ENCODE data around the gene LLGL1. TPM values are rescaled to one million over a fixed set of nuclear protein-coding genes. Genes with fewer than 3 reads are reported as not detected.

Gene LLGL1
- total RNA-seq, 1 donor from 2014 or later, result 84.6 TPM

GRCh38 chr17:18250259-18250658 lies 24.8 kb downstream of the LLGL1 start:
- Mint-ChIP-seq H3K36me3 (ENCODE audit: unreplicated experiment) (no peaks in the 10 kb centered on the region), H3K4me1 (ENCODE audit: low read depth, unreplicated experiment) (peaks cover 7% of the 10 kb centered on the region), H3K27ac (ENCODE audit: unreplicated experiment) (no peak overlapping the region), H3K9me3 (ENCODE audit: unreplicated experiment) (peaks cover 8% of the 10 kb centered on the region), H3K4me3 (ENCODE audit: unreplicated experiment) (no peak overlapping the region), H3K27me3 (ENCODE audit: unreplicated experiment) (peaks cover 16% of the 10 kb centered on the region)
- no peak for TF ChIP-seq CTCF (IDR thresholded peaks at IDR 0.05; ENCODE audit: partially characterized antibody, unreplicated experiment)
- DNase-seq, result no peak

DNA sequence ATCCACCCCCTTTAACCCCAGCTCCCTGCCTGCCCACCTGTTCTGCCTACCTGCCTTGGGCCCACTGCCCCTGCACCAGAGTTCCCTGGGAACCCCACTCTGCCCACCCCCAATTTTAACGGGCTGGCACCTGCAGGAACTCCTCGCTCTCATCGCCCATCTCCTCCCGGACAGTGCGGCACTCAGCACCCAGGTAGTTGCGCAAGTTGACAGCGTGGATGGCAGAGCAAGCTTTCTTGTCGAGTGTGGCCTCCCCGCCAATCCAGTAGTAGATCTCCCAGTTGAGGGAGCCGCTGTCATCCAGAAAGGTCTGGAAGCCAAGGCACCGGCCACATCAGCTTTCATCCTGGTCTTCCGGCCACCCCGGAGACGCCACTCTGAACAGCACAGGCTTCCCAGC lies 25.3 kb downstream of the LLGL1 start:
- no peak for DNase-seq
- H3K9me3 Mint-ChIP-seq (ENCODE audit: unreplicated experiment), result peaks cover 8% of the 10 kb centered on the region
- H3K4me3 Mint-ChIP-seq (ENCODE audit: unreplicated experiment), result no peak overlapping the region
- TF ChIP-seq CTCF (IDR thresholded peaks at IDR 0.05; ENCODE audit: partially characterized antibody, unreplicated experiment), result no peak
- H3K36me3 Mint-ChIP-seq (ENCODE audit: unreplicated experiment), result no peaks in the 10 kb centered on the region
- no peak overlapping the region for H3K27ac Mint-ChIP-seq (ENCODE audit: unreplicated experiment)
- H3K4me1 Mint-ChIP-seq (ENCODE audit: low read depth, unreplicated experiment), result peaks cover 7% of the 10 kb centered on the region
- H3K27me3 Mint-ChIP-seq (ENCODE audit: unreplicated experiment), result peaks cover 13% of the 10 kb centered on the region

DNA sequence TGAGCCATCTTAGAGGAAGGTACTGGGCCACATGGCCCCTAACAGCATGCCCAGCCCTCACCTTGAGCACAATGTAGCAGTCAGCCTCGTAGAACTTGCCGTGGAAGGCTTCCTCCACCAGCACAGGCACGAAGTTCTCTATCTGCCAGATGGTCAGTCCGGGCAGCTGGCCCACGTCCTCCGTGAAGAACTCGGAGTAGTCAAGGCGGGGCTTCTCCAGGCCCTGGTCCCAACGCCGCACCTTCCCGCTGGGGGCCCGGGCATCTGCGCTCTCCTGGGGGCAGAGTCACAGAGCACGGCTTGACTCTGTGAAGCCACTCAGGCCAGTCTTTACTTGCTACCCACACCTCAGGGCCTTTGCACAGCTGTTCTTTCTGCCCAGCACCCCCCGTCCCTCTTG lies 25.8 kb downstream of the LLGL1 start:
- H3K27me3 Mint-ChIP-seq (ENCODE audit: unreplicated experiment), result peaks cover 13% of the 10 kb centered on the region
- no peak overlapping the region for H3K27ac Mint-ChIP-seq (ENCODE audit: unreplicated experiment)
- H3K9me3 Mint-ChIP-seq (ENCODE audit: unreplicated experiment), result peaks cover 8% of the 10 kb centered on the region
- DNase-seq, result no peak
- no peak overlapping the region for H3K4me3 Mint-ChIP-seq (ENCODE audit: unreplicated experiment)
- no peak for TF ChIP-seq CTCF (IDR thresholded peaks at IDR 0.05; ENCODE audit: partially characterized antibody, unreplicated experiment)
- H3K36me3 Mint-ChIP-seq (ENCODE audit: unreplicated experiment), result no peaks in the 10 kb centered on the region
- H3K4me1 Mint-ChIP-seq (ENCODE audit: low read depth, unreplicated experiment), result peaks cover 7% of the 10 kb centered on the region

DNA sequence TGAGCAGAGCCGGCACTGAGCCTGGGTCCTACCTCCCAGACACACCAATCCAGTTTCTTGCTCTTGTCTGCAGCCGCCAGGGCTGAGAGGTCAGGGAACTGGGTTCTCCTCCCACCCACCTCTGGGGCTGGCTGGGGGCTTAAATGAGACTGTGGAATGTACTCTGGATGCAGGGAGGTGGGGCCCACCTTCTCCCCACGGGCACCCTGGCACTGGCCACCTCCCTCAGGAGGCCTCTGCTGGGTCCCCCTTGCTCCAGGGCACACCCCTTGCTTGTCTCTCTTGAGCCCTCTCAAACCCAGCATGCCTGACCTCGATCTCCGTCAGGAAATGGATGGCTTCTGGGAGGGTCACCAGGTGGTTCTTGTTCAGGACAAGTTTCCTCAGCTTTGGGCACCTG lies 26.7 kb downstream of the LLGL1 start:
- TF ChIP-seq CTCF (IDR thresholded peaks at IDR 0.05; ENCODE audit: partially characterized antibody, unreplicated experiment), result no peak
- DNase-seq, result no peak
- Mint-ChIP-seq H3K27ac (ENCODE audit: unreplicated experiment) (no peak overlapping the region), H3K4me3 (ENCODE audit: unreplicated experiment) (no peak overlapping the region), H3K4me1 (ENCODE audit: low read depth, unreplicated experiment) (peaks cover 6% of the 10 kb centered on the region), H3K36me3 (ENCODE audit: unreplicated experiment) (no peaks in the 10 kb centered on the region), H3K27me3 (ENCODE audit: unreplicated experiment) (peaks cover 12% of the 10 kb centered on the region), H3K9me3 (ENCODE audit: unreplicated experiment) (peaks cover 5% of the 10 kb centered on the region)

- H3K9me3 Mint-ChIP-seq (ENCODE audit: unreplicated experiment), result peaks cover 2% of the 10 kb centered on the region
- H3K27me3 Mint-ChIP-seq (ENCODE audit: unreplicated experiment), result peaks cover 6% of the 10 kb centered on the region
- no peak for TF ChIP-seq CTCF (IDR thresholded peaks at IDR 0.05; ENCODE audit: partially characterized antibody, unreplicated experiment)
- H3K4me1 Mint-ChIP-seq (ENCODE audit: low read depth, unreplicated experiment), result peaks cover 3% of the 10 kb centered on the region
- no peak overlapping the region for H3K4me3 Mint-ChIP-seq (ENCODE audit: unreplicated experiment)
- no peak for DNase-seq
- H3K36me3 Mint-ChIP-seq (ENCODE audit: unreplicated experiment), result no peaks in the 10 kb centered on the region
- no peak overlapping the region for H3K27ac Mint-ChIP-seq (ENCODE audit: unreplicated experiment)
These were observed 27.9 kb downstream of the LLGL1 start for GRCh38 chr17:18253187-18253884.
